CD4-positive, alpha-beta T cell treated with Interleukin-4 for 4 hours (primary cell): ENCODE measurements around the gene ELFN2.

Source experiments
- DNase-seq: peaks from one replicate; pipeline ENCODE4 v3.0.0-alpha.2; 2020

ELFN2 gene

GRCh38 chr22:37453696-37454095 lies 26.4 kb upstream of the ELFN2 start:
- DNase-seq, result no peak

GRCh38 chr22:37451218-37451617 lies 23.9 kb upstream of the ELFN2 start:
- DNase-seq, result no peak

- no peak for DNase-seq
Observed at GRCh38 chr22:37449331-37450001, 22.2 kb upstream of the ELFN2 start.

- DNase-seq, result no peak
Observed at GRCh38 chr22:37448516-37449127, 21.3 kb upstream of the ELFN2 start.

- no peak for DNase-seq
Observed at GRCh38 chr22:37445501-37445900, 18.2 kb upstream of the ELFN2 start.

GRCh38 chr22:37443977-37444376 lies 16.7 kb upstream of the ELFN2 start:
- DNase-seq, result no peak

GRCh38 chr22:37443086-37443485 lies 15.8 kb upstream of the ELFN2 start:
- no peak for DNase-seq

GRCh38 chr22:37442537-37442936 lies 15.3 kb upstream of the ELFN2 start:
- no peak for DNase-seq

GRCh38 chr22:37442135-37442534 lies 14.9 kb upstream of the ELFN2 start:
- no peak for DNase-seq

GRCh38 chr22:37440875-37441274 lies 13.6 kb upstream of the ELFN2 start:
- no peak for DNase-seq

GRCh38 chr22:37439347-37439746 lies 12.1 kb upstream of the ELFN2 start:
- DNase-seq, result no peak

GRCh38 chr22:37435970-37436603 lies 8.8 kb upstream of the ELFN2 start:
- DNase-seq, result no peak

GRCh38 chr22:37433786-37434185 lies 6.5 kb upstream of the ELFN2 start:
- DNase-seq, result no peak

- no peak for DNase-seq
Observed at GRCh38 chr22:37432708-37433054, 5.4 kb upstream of the ELFN2 start.

- DNase-seq, result peak; percentile 39
Observed at GRCh38 chr22:37431801-37432707, 4.8 kb upstream of the ELFN2 start.

- no peak for DNase-seq
Observed at GRCh38 chr22:37431366-37431765, 4.1 kb upstream of the ELFN2 start.

- DNase-seq, result no peak
Observed at GRCh38 chr22:37430941-37431340, 3.7 kb upstream of the ELFN2 start.

- peak; percentile 61 for DNase-seq
Observed at GRCh38 chr22:37428649-37429586, 1.6 kb upstream of the ELFN2 start.

GRCh38 chr22:37427711-37428635 lies 694 bp upstream of the ELFN2 start:
- DNase-seq, result no peak

GRCh38 chr22:37426706-37427134 lies 559 bp downstream of the ELFN2 start:
- no peak for DNase-seq
